Measurements from ENCODE around the gene MBOAT2.
A peak's percentile ranks its signal among the peaks of the same experiment; 100 is the strongest.

The MBOAT2 gene

DNA sequence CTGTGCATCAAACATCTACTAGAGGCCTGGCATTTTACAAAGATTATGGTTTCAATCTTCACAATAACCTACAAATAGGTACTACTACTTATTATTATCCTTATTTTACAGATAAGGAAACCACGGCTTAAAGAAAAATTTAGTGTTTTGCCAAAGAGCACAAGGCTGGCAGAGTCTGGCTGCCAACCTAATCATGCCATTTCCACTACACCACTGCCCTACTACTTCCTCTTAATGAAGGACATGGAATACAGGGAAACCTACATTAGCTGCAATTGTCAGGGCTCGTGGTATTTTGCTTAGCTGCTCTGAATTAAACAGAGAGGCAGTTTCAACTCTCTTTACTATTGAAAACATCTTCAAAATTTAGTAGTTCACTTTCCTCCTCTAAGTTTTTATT is 5.9 kb downstream of the MBOAT2 start:
- DNase-seq (ENCODE audit: low read depth, low spot score): no peak
- TF ChIP-seq, protein P1, sequence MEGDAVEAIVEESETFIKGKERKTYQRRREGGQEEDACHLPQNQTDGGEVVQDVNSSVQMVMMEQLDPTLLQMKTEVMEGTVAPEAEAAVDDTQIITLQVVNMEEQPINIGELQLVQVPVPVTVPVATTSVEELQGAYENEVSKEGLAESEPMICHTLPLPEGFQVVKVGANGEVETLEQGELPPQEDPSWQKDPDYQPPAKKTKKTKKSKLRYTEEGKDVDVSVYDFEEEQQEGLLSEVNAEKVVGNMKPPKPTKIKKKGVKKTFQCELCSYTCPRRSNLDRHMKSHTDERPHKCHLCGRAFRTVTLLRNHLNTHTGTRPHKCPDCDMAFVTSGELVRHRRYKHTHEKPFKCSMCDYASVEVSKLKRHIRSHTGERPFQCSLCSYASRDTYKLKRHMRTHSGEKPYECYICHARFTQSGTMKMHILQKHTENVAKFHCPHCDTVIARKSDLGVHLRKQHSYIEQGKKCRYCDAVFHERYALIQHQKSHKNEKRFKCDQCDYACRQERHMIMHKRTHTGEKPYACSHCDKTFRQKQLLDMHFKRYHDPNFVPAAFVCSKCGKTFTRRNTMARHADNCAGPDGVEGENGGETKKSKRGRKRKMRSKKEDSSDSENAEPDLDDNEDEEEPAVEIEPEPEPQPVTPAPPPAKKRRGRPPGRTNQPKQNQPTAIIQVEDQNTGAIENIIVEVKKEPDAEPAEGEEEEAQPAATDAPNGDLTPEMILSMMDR (IDR thresholded peaks at IDR 0.05; ENCODE audit: low read depth, low read length): no peak
- in situ Hi-C loops (cut with HindIII; ENCODE audit: low sequenced_read_pairs): no loop called here
- no peak overlapping the region for H3K4me3 ChIP-seq (ENCODE audit: low read depth, low read length)

DNA sequence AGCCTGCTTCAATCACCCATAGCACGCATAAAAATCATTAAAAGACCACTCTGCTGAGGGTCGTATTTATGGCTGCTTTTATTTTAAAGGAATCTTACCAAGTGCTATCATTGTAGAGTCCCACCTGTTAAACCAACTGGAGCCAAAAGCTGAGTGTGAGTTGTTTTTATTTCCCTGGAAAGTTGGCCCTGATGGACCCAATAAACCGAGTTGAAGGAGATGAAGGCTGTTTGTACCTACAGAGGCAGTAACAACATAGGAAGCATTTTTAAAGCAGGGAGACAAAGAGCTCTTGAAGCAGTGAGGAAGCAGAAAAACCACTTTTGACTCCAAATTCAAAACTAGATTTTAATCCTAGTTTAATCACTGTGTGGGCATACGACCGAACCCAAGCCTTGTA is 6.4 kb downstream of the MBOAT2 start:
- in situ Hi-C loops (cut with HindIII; ENCODE audit: low sequenced_read_pairs): no loop called here
- DNase-seq (ENCODE audit: low read depth, low spot score): no peak
- TF ChIP-seq, protein P1 (IDR thresholded peaks at IDR 0.05; ENCODE audit: low read depth, low read length): no peak

DNA sequence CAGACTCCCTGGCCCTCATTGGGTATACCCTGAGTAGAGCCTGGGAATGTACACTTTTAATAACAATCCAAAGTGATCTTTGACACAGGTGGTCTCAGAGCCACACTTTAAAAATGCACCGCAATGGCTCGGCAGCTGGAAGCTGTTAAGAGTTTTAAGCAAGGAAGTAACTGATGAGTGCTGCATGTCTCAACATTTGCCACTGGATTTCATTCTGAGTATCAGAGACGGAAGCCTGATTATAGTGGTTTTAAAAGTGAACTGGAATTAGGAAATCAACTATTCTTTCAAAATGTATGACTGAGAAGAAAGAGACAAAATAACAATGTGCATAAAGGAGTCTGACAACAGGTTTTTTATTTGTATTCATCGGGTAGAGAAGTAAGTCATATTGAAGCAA is 7.5 kb downstream of the MBOAT2 start:
- in situ Hi-C loops (cut with HindIII; ENCODE audit: low sequenced_read_pairs): no loop called here
- no peak for DNase-seq (ENCODE audit: low read depth, low spot score)
- TF ChIP-seq, protein P1 (IDR thresholded peaks at IDR 0.05; ENCODE audit: low read depth, low read length): no peak
- no peak overlapping the region for H3K4me3 ChIP-seq (ENCODE audit: low read depth, low read length)

More for the DNA sequence above, 6.4 kb downstream of the MBOAT2 start:
- H3K4me3 ChIP-seq (ENCODE audit: low read depth, low read length): no peak overlapping the region

DNA sequence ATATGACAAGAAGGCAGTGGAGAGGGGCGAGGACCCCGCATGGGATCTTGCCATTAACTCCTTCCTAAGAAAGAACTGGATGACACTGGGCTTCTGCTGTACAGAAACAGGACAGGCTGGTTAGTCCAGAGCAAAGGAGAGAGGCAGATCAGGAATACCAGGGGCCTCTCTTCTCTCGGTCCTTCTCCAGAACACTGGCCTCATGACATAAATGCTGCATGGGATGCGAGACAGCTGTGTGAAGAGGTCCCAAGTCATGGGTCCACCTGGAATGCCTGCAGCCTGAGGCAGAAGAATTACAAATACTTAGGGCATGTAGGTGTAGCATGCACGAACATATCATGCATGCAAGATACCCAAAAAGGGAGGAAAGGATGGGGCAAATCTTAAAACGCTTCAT is 9.1 kb downstream of the MBOAT2 start:
- TF ChIP-seq, protein P1 (IDR thresholded peaks at IDR 0.05; ENCODE audit: low read depth, low read length): no peak
- in situ Hi-C loops (cut with HindIII; ENCODE audit: low sequenced_read_pairs): no loop called here
- no peak for DNase-seq (ENCODE audit: low read depth, low spot score)
- H3K4me3 ChIP-seq (ENCODE audit: low read depth, low read length): no peak overlapping the region

DNA sequence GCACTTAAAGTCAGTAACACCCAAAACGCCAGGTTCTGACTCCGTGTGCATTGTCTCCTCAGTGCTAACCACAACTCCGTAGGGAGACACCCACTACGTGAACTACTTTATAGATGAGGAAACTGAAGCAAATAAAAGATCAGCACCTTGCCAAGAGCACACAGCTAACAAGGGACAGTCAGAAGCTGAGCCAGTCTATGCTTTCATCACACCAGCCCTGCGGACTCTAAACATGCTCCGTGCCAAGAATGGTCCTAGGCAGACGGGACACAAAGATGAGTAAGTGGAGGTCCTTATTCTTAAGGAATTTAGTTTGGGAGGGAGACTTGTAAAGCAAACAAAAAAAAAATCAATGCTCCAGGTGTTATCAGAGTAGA is 9.6 kb downstream of the MBOAT2 start:
- no peak for DNase-seq (ENCODE audit: low read depth, low spot score)
- no peak overlapping the region for H3K4me3 ChIP-seq (ENCODE audit: low read depth, low read length)
- in situ Hi-C loops (cut with HindIII; ENCODE audit: low sequenced_read_pairs): no loop called here
- TF ChIP-seq, protein P1 (IDR thresholded peaks at IDR 0.05; ENCODE audit: low read depth, low read length): no peak

DNA sequence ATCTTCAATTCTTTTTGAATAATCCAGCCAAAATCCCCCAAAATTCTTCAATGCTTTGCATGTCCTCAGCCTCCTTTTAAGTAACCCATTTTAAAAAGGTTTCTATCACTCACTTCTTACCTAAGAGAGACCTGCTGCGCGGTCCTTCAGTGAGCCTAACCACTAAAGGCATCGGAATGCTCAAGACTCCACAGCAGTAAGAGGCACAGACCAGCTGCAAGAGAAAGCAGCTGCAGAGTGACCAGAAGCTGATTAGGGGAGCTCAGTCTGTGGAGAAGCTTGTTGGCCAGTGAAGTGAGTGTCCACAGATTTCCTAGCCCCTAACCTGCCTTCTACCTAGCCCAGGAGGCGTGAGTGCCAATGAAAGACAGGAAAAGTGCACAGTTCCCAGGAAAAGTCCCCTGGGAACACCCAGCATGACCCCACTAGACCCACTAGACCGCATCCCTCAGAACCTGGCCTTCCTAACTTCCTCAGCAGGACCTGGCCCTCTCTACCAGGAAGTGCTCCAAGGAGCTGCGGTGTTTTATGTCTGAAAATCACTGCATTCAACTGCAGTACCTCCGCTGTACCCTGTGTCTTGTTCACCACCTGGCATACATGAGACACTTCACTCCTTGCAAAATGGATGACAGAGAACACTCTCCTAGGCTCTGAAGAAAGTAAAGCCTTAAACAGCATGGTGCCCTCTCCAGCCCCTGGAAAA is 10.1 kb downstream of the MBOAT2 start:
- DNase-seq (ENCODE audit: low read depth, low spot score): peak; percentile 31
- no peak overlapping the region for H3K4me3 ChIP-seq (ENCODE audit: low read depth, low read length)
- TF ChIP-seq, protein P1 (IDR thresholded peaks at IDR 0.05; ENCODE audit: low read depth, low read length): no peak
- in situ Hi-C loops (cut with HindIII; ENCODE audit: low sequenced_read_pairs): no loop called here

Data from astrocyte of the spinal cord (primary cell).